H1 (cell line): Measurements from ENCODE around the gene NTN1. TPM values are rescaled to one million over a fixed set of nuclear protein-coding genes. Genes with fewer than 3 reads are reported as not detected.

Experiments
- CTCF ChIA-PET: fragments of 300-600 bp; sonication (Branson Sonifier 250); formaldehyde crosslinking; loops from one replicate; lab custom pipeline; 2021; ENCODE audit not compliant: partially characterized antibody; lab: Charles Lee
- POLR2A ChIA-PET: fragments of 300-600 bp; sonication (Branson Sonifier 250); formaldehyde crosslinking; loops from one replicate; lab custom pipeline; 2021; ENCODE audit warnings: inconsistent platforms; ENCODE audit not compliant: partially characterized antibody; lab: Charles Lee
- DNase-seq, 2 experiments: peaks; one replicate each; pipeline versions ENCODE4 v3.0.0 to v3.0.0-alpha.2; 2010 to 2022; ENCODE audit warnings: low spot score in 2 of 2, low read depth in 1 of 2, mixed read lengths in 1 of 2
- FAIRE-seq: peaks from 2 replicates; lab custom pipeline; 2011; peaks lifted over from hg19 to GRCh38; lab: Jason Lieb, UNC
- H2AFZ ChIP-seq: 2 replicates; pipeline ENCODE4 v1.8.1; 2012; ENCODE audit warnings: low read length, inconsistent platforms
- H2AK5ac ChIP-seq: 2 replicates; pipeline ENCODE4 v1.6.1; 2013; ENCODE audit warnings: low read depth, low read length
- H2BK120ac ChIP-seq: replicated peaks from 2 replicates; pipeline ENCODE3; 2013; ENCODE audit warnings: low read depth, low read length, inconsistent platforms
- H2BK12ac ChIP-seq: 2 replicates; pipeline ENCODE4 v1.6.1; 2013; ENCODE audit warnings: low read depth, low read length
- H2BK15ac ChIP-seq: 2 replicates; pipeline ENCODE4 v1.6.1; 2013; ENCODE audit warnings: low read length
- H2BK20ac ChIP-seq: 2 replicates; pipeline ENCODE4 v1.6.1; 2013; ENCODE audit warnings: low read length
- H2BK5ac ChIP-seq: 2 replicates; pipeline ENCODE4 v1.6.1; 2013; ENCODE audit warnings: low read depth, low read length
- H3K14ac ChIP-seq: 2 replicates; pipeline ENCODE4 v1.6.1; 2013; ENCODE audit warnings: inconsistent platforms; ENCODE audit not compliant: insufficient read length
- H3K18ac ChIP-seq: 2 replicates; pipeline ENCODE4 v1.6.1; 2013; ENCODE audit warnings: low read length; ENCODE audit errors: extremely low read depth
- H3K23ac ChIP-seq: 2 replicates; pipeline ENCODE4 v1.6.1; 2013; ENCODE audit warnings: inconsistent platforms; ENCODE audit not compliant: insufficient read length
- H3K23me2 ChIP-seq: 2 replicates; pipeline ENCODE4 v1.6.1; 2013; ENCODE audit warnings: low read depth, low read length
- H3K27ac ChIP-seq: 2 replicates; pipeline ENCODE4 v1.6.1; 2011; ENCODE audit warnings: low read depth, low read length, inconsistent platforms
- H3K27me3 ChIP-seq, 4 experiments: replicated peaks in 1 of 4; 1 replicate in 1 of 4; 2 replicates in 3 of 4; pipeline versions ENCODE4 v1.6.1 to v1.8.1; 2011 to 2013; ENCODE audit warnings: low read length in 3 of 4, mild to moderate bottlenecking in 3 of 4, inconsistent platforms in 2 of 4, mixed read lengths in 2 of 4, moderate library complexity in 1 of 4; ENCODE audit not compliant: control insufficient read depth in 3 of 4, insufficient read depth in 3 of 4; ENCODE audit errors: extremely low read depth in 1 of 4
- H3K36me3 ChIP-seq, 4 experiments: 2 replicates each; pipeline versions ENCODE4 v1.6.1 to v1.8.1; 2011 to 2013; ENCODE audit warnings: mild to moderate bottlenecking in 4 of 4, low read length in 3 of 4, moderate library complexity in 2 of 4, control low read depth in 1 of 4, inconsistent platforms in 1 of 4; ENCODE audit not compliant: insufficient read depth in 4 of 4, control insufficient read depth in 2 of 4
- H3K4ac ChIP-seq: replicated peaks from 2 replicates; pipeline ENCODE3; 2013; ENCODE audit warnings: low read length, low read depth, mixed read lengths, inconsistent platforms; ENCODE audit not compliant: insufficient read length
- H3K4me1 ChIP-seq, 4 experiments: replicated peaks in 1 of 4; 1 replicate in 1 of 4; 2 replicates in 3 of 4; pipeline versions ENCODE4 v1.6.1 to v1.8.1; 2011 to 2013; ENCODE audit warnings: low read length in 3 of 4, inconsistent platforms in 2 of 4, mixed read lengths in 1 of 4; ENCODE audit not compliant: insufficient read depth in 4 of 4, control insufficient read depth in 3 of 4
- H3K4me2 ChIP-seq, 2 experiments: 2 replicates each; pipeline versions ENCODE4 v1.6.1 to v1.8.1; 2011 to 2013; ENCODE audit warnings: low read depth in 2 of 2, low read length in 2 of 2, control low read depth in 1 of 2, inconsistent platforms in 1 of 2, mild to moderate bottlenecking in 1 of 2; ENCODE audit not compliant: insufficient read depth in 1 of 2
- H3K4me3 ChIP-seq, 4 experiments: fragments of 200-600, 300-600 bp in 1 of 4; sonication (generic), shearing (Covaris generic), sonication (Bioruptor Twin) in 1 of 4; 2 replicates each; pipeline versions ENCODE4 v1.5.1 to v1.8.1; 2011 to 2016; ENCODE audit warnings: low read length in 4 of 4, low read depth in 3 of 4, control low read depth in 2 of 4, inconsistent platforms in 2 of 4, mild to moderate bottlenecking in 2 of 4, mixed read lengths in 1 of 4, moderate library complexity in 1 of 4; ENCODE audit not compliant: insufficient read depth in 2 of 4; ENCODE audit errors: extremely low read depth in 1 of 4
- H3K56ac ChIP-seq: replicated peaks from 2 replicates; pipeline ENCODE3; 2013; ENCODE audit warnings: low read depth, mild to moderate bottlenecking, mixed read lengths, low read length, inconsistent platforms; ENCODE audit not compliant: insufficient read length
- H3K79me1 ChIP-seq: 2 replicates; pipeline ENCODE4 v1.6.1; 2013; ENCODE audit warnings: low read depth, low read length, control low read depth
- H3K79me2 ChIP-seq, 2 experiments: 2 replicates each; pipeline versions ENCODE4 v1.6.1 to v1.8.1; 2012 to 2013; ENCODE audit warnings: low read length in 2 of 2, mild to moderate bottlenecking in 2 of 2, inconsistent platforms in 1 of 2; ENCODE audit not compliant: insufficient read depth in 2 of 2, control insufficient read depth in 1 of 2
- H3K9ac ChIP-seq, 4 experiments: replicated peaks in 1 of 4; 1 replicate in 1 of 4; 2 replicates in 3 of 4; pipeline versions ENCODE4 v1.6.1 to v1.8.1; 2011 to 2013; ENCODE audit warnings: low read depth in 3 of 4, low read length in 3 of 4, control low read depth in 2 of 4, mild to moderate bottlenecking in 2 of 4, moderate library complexity in 2 of 4, inconsistent platforms in 1 of 4; ENCODE audit errors: extremely low read depth in 1 of 4
- H3K9me3 ChIP-seq, 2 experiments: 2 replicates each; pipeline versions ENCODE4 v1.6.1 to v1.8.1; 2012 to 2013; ENCODE audit warnings: mild to moderate bottlenecking in 2 of 2, moderate library complexity in 2 of 2, control low read depth in 1 of 2, inconsistent platforms in 1 of 2, low read depth in 1 of 2, low read length in 1 of 2, mixed read lengths in 1 of 2; ENCODE audit not compliant: insufficient read depth in 2 of 2
- H4K20me1 ChIP-seq, 2 experiments: replicated peaks in 1 of 2; 2 replicates each; pipeline versions ENCODE3 to v1.8.1; 2011 to 2013; ENCODE audit warnings: inconsistent platforms in 2 of 2, low read length in 2 of 2, mild to moderate bottlenecking in 1 of 2; ENCODE audit not compliant: insufficient read depth in 2 of 2, control insufficient read depth in 1 of 2
- H4K5ac ChIP-seq: 2 replicates; pipeline ENCODE4 v1.6.1; 2013; ENCODE audit warnings: low read length, low read depth, mixed read lengths, inconsistent platforms; ENCODE audit not compliant: insufficient read length
- H4K8ac ChIP-seq: 2 replicates; pipeline ENCODE4 v1.8.0; 2013; ENCODE audit warnings: mild to moderate bottlenecking, moderate library complexity, low read length, inconsistent platforms; ENCODE audit not compliant: insufficient read depth; ENCODE audit errors: extremely low read depth
- H4K91ac ChIP-seq: replicated peaks from 2 replicates; pipeline ENCODE3; 2013; ENCODE audit warnings: low read length, mixed read lengths, inconsistent platforms; ENCODE audit not compliant: insufficient read length
- EZH2 ChIP-seq: fragments of 200-600 bp; sonication (generic); IDR thresholded peaks from 2 replicates; pipeline ENCODE4 v1.7.1; 2012; ENCODE audit warnings: low read depth, mild to moderate bottlenecking, moderate library complexity, low read length, inconsistent platforms; ENCODE audit not compliant: severe bottlenecking
- HDAC2 ChIP-seq, 2 experiments: fragments of 300-600 bp in 1 of 2; sonication (generic) in 1 of 2; IDR thresholded peaks; 2 replicates each; pipeline ENCODE4 v1.6.1; 2011 to 2012; ENCODE audit warnings: low read depth in 2 of 2, low read length in 2 of 2, mild to moderate bottlenecking in 2 of 2, moderate library complexity in 2 of 2, borderline replicate concordance in 1 of 2, inconsistent platforms in 1 of 2
- HDAC6 ChIP-seq: IDR thresholded peaks from one replicate; pipeline ENCODE4 v1.7.1; 2012; ENCODE audit warnings: low read depth, mild to moderate bottlenecking, inconsistent platforms, low read length, moderate library complexity
- KDM5A ChIP-seq: fragments of 200-600 bp; IDR thresholded peaks from 2 replicates; pipeline ENCODE4 v1.7.1; 2012; ENCODE audit warnings: mild to moderate bottlenecking, low read length, inconsistent platforms, mixed read lengths
- POU5F1 ChIP-seq: IDR thresholded peaks from 2 replicates; pipeline ENCODE4 v1.6.1; 2011; ENCODE audit warnings: low read depth, mild to moderate bottlenecking, low read length, moderate library complexity
- RAD21 ChIP-seq, 2 experiments: IDR thresholded peaks in 1 of 2; conservative IDR thresholded peaks in 1 of 2; 2 replicates each; pipeline ENCODE4 v1.6.1; 2011; ENCODE audit warnings: low read depth in 2 of 2, low read length in 2 of 2, improper control_type of control experiment in 1 of 2, inconsistent platforms in 1 of 2, mild to moderate bottlenecking in 1 of 2, moderate library complexity in 1 of 2
- SP4 ChIP-seq: IDR thresholded peaks from 2 replicates; pipeline ENCODE4 v1.6.1; 2012; ENCODE audit warnings: low read length, inconsistent platforms
- TAF1 ChIP-seq: IDR thresholded peaks from 2 replicates; pipeline ENCODE4 v1.6.1; 2011; ENCODE audit warnings: mild to moderate bottlenecking, low read depth, low read length
- ZNF274 ChIP-seq: IDR thresholded peaks from 2 replicates; pipeline ENCODE4 v1.7.0; 2012; ENCODE audit warnings: low read length, borderline replicate concordance; ENCODE audit errors: extremely low read depth
- WGBS, 2 experiments: shearing (Covaris generic) in 1 of 2; methylation state at CpG; one replicate each; pipeline versions ENCODE4 v1.1.6 to v1.1.7; 2013 to 2015; ENCODE audit warnings: low lambda C conversion rate in 2 of 2, mixed read lengths in 2 of 2, inconsistent platforms in 1 of 2, low coverage in 1 of 2, missing lambda C conversion rate in 1 of 2; ENCODE audit not compliant: insufficient replicate concordance in 2 of 2, insufficient coverage in 1 of 2, insufficient read length in 1 of 2; ENCODE audit errors: extremely low coverage in 1 of 2, missing lambda C conversion rate in 1 of 2; 5-methylcytosine and 5-hydroxymethylcytosine counted together
- polyA plus RNA-seq, 7 experiments: library from polyadenylated mRNA; depleted of rRNA in 3 of 7; stranded (reverse) in 5 of 7; unstranded in 2 of 7; fragments of >200 nt in 5 of 7; fragments of 200-250 nt in 2 of 7; gene quantifications; 1 replicate in 5 of 7; 2 replicates in 1 of 7; 4 replicates in 1 of 7; pipeline versions ENCODE4 v1.2.1 to v1.2.3, GENCODE V29; 2011 to 2013; ENCODE audit warnings: missing spikeins in 2 of 7, mixed read lengths in 2 of 7
- total RNA-seq: library from RNA; stranded (reverse); fragmentation: NEBNext Ultra II Directional; extraction: Animal tissue kit (Norgen Biotek cat#: 25700); gene quantifications from 2 replicates; pipeline ENCODE4 v1.2.1, GENCODE V29; 2021

Gene NTN1
- total and polyA plus RNA-seq, 2 of the 8 experiments (the other 6 are each of a cell fraction or from before 2014, with no cell fraction given): 2.0 to 2.3 TPM

DNA sequence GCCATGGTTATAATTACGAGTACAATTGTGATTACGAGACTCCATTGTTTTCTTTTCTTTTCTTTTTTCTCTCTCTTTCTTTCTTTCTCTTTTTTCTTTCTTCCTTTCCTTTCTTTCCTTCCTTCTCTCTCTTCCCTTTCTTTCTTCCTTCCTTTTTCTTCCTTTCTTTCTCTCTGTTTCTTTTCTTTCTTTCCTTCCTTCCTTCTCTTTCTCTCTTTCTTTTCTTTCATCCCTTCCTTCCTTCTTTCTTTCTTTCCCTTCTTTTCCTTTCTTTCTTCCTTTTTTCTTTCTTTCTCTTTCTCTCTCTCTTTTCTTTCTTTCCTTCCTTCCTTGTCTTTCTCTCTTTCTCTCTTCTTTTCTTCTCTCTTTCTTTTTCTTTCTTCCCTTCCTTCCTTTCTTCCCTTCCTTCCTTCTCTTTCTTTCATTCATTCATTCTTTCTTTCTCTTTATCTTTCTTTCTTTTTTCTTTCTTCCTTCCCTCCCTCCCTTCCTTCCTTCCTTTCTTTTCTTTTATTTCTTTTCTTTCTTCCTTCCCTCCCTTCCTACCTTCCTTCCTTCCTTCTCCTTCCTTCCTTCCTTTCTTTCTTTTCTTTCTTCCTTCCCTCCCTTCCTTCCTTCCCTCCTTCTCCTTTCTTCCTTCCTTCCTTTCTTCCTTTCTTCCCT, 14.1 kb upstream of the NTN1 start:
- H3K18ac ChIP-seq: no peak overlapping the region
- no peak overlapping the region for H3K4me3 ChIP-seq
- no peak overlapping the region for H3K27ac ChIP-seq
- no peak overlapping the region for H2BK5ac ChIP-seq
- no peak overlapping the region for H2BK15ac ChIP-seq
- H4K8ac ChIP-seq: no peak overlapping the region
- H3K4ac ChIP-seq: no peak overlapping the region
- H3K56ac ChIP-seq: no peak overlapping the region
- WGBS, 2 experiments: 90% methylated on average over 2 of the region's 2 CpGs; no CpG with 5 or more reads in 1 of the 2 experiments
- H3K14ac ChIP-seq: no peak overlapping the region
- H2AFZ ChIP-seq: no peak overlapping the region
- H4K5ac ChIP-seq: no peak overlapping the region
- H3K23me2 ChIP-seq: peaks cover 8% of the 10 kb centered on the region; the same call in 1 of the 2 replicates
- H3K4me2 ChIP-seq: no peak overlapping the region
- H4K91ac ChIP-seq: no peak overlapping the region
- H3K4me1 ChIP-seq: peaks cover 5 to 17% (median 11%) of the 10 kb centered on the region in 4 experiments
- no peak overlapping the region for H2AK5ac ChIP-seq
- DNase-seq (no peak), FAIRE-seq (no peak)
- peaks cover 2 to 6% of the 10 kb centered on the region in 2 experiments for H4K20me1 ChIP-seq
- H3K23ac ChIP-seq: no peak overlapping the region
- peaks cover 0 to 5% (median 0%) of the 10 kb centered on the region in 4 experiments; a peak in 1 of 8 replicates for H3K36me3 ChIP-seq
- H3K79me1 ChIP-seq: no peaks in the 10 kb centered on the region
- ChIA-PET CTCF (interaction anchor here (0.6 to 2.1 kb wide), 3 partner anchors 9 to 27 kb away, joined by 3 to 13 read pairs (median 6); no protein-coding TSS in a partner anchor), POLR2A (no interaction called here)
- no peak overlapping the region for H2BK12ac ChIP-seq
- no peak overlapping the region for H3K9ac ChIP-seq
- TF ChIP-seq ZNF274: no peak
- no peak for TF ChIP-seq RAD21 (IDR thresholded peaks at IDR 0.05 in 1 of 2, conservative IDR thresholded peaks at IDR 0.05 in 1 of 2; ENCODE audit: low read depth in 2 of 2, low read length in 2 of 2)
- TF ChIP-seq KDM5A: no peak
- TF ChIP-seq EZH2: no peak
- no peak for TF ChIP-seq HDAC6
- TF ChIP-seq SP4: no peak
- no peak for TF ChIP-seq HDAC2 (IDR thresholded peaks at IDR 0.05; ENCODE audit: borderline replicate concordance in 1 of 2, low read depth in 2 of 2, low read length in 2 of 2)
- no peak for TF ChIP-seq POU5F1
- TF ChIP-seq TAF1: no peak
- H3K79me2 ChIP-seq: no peaks in the 10 kb centered on the region
- no peak overlapping the region for H2BK20ac ChIP-seq
- peaks cover 48 to 77% (median 70%) of the 10 kb centered on the region in 4 experiments for H3K27me3 ChIP-seq
- peaks cover 0 to 4% of the 10 kb centered on the region in 2 experiments; a peak in 1 of 4 replicates for H3K9me3 ChIP-seq
- no peak overlapping the region for H2BK120ac ChIP-seq
